KMS-11 (cell line): Measurements from ENCODE around the gene DLX6.

Experiments used
- H2AFZ ChIP-seq: fragments of 200-600 bp; sonication (generic); 2 replicates; pipeline ENCODE4 v1.6.1; 2016; ENCODE audit warnings: antibody characterized with exemption, mixed run types, low read depth
- H3K27ac ChIP-seq: fragments of 200-600 bp; sonication (generic); 2 replicates; pipeline ENCODE4 v1.6.1; 2016; ENCODE audit warnings: mild to moderate bottlenecking, mixed run types
- H3K27me3 ChIP-seq: fragments of 200-600 bp; sonication (generic); 2 replicates; pipeline ENCODE4 v1.6.1; 2017; ENCODE audit warnings: mild to moderate bottlenecking, low read depth, mixed run types, moderate library complexity; ENCODE audit not compliant: insufficient read depth
- H3K36me3 ChIP-seq: fragments of 200-600 bp; sonication (generic); 2 replicates; pipeline ENCODE4 v1.6.1; 2017; ENCODE audit warnings: mild to moderate bottlenecking, mixed run types; ENCODE audit not compliant: insufficient read depth
- H3K4me1 ChIP-seq: fragments of 200-600 bp; sonication (generic); 2 replicates; pipeline ENCODE4 v1.6.1; 2016; ENCODE audit warnings: mild to moderate bottlenecking, low read depth, mixed run types; ENCODE audit not compliant: poor library complexity, severe bottlenecking
- H3K4me2 ChIP-seq: fragments of 200-600 bp; sonication (generic); 2 replicates; pipeline ENCODE4 v1.7.0; 2016; ENCODE audit warnings: mild to moderate bottlenecking, mixed run types
- H3K4me3 ChIP-seq: fragments of 200-600 bp; sonication (generic); IDR thresholded peaks from 2 replicates; pipeline ENCODE4 v1.6.1; 2017; ENCODE audit warnings: low read depth, low read length, mixed read lengths; ENCODE audit not compliant: insufficient read depth
- H3K79me2 ChIP-seq: fragments of 200-600 bp; sonication (generic); 2 replicates; pipeline ENCODE4 v1.6.1; 2016; ENCODE audit warnings: low read depth, mixed run types; ENCODE audit not compliant: insufficient read depth
- H3K9ac ChIP-seq: fragments of 200-600 bp; sonication (generic); 2 replicates; pipeline ENCODE4 v1.6.1; 2016; ENCODE audit warnings: mild to moderate bottlenecking, mixed run types
- H4K20me1 ChIP-seq: fragments of 200-600 bp; sonication (generic); 2 replicates; pipeline ENCODE4 v1.6.1; 2016; ENCODE audit warnings: mild to moderate bottlenecking, mixed run types; ENCODE audit not compliant: insufficient read depth
- TF ChIP-seq, protein P1 (sequence below): fragments of 200-600 bp; sonication (generic); conservative IDR thresholded peaks from 2 replicates; pipeline ENCODE4 v1.6.1; 2017; ENCODE audit warnings: low read depth, mild to moderate bottlenecking, antibody characterized with exemption, low read length, moderate library complexity, mixed read lengths

Gene DLX6

DNA sequence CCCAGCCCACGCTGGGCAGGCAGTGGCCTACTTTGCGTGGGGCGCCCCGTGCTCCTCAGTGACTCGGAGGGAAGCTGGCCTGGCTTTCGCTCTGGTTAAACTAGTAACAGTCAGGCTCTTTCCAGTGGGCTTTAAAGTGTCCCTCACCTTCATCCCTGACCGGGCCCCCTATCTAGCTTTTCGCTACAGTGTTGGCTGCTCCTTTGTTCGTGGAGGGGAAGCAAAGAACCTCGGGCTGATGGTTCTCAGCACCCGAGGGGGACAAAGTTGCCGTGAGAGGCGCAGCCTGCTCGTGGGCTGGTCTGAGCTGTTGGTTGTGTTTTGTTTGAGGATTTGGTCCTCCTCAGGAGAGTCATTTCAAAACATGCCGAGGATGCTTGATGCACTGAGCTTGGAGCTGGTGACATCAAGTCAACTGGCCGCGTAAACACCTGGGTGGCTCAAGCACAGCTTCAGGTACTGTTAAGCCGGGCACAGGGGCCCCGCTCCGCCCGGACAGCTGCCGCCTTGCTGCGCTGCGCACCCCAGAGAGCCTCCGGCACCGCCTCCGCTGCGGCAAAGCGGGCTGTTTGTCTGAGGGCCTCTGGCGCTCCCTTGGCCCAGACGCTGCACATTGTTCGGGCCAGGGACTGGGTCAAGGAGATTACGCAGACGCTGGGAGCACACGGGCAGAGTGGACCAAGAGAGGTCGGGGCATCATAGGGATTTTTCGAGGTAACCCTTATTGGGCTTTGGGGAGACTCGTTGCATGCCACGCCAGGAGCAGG lies 1.6 kb downstream of the DLX6 start:
- peak overlapping the region; percentile 63; the same call in 1 of the 2 replicates for H3K9ac ChIP-seq
- peak overlapping the region; percentile 71 for H3K27ac ChIP-seq
- peak overlapping the region; percentile 81 for H2AFZ ChIP-seq
- H3K4me2 ChIP-seq: peak overlapping the region; percentile 43
- TF ChIP-seq, protein P1, sequence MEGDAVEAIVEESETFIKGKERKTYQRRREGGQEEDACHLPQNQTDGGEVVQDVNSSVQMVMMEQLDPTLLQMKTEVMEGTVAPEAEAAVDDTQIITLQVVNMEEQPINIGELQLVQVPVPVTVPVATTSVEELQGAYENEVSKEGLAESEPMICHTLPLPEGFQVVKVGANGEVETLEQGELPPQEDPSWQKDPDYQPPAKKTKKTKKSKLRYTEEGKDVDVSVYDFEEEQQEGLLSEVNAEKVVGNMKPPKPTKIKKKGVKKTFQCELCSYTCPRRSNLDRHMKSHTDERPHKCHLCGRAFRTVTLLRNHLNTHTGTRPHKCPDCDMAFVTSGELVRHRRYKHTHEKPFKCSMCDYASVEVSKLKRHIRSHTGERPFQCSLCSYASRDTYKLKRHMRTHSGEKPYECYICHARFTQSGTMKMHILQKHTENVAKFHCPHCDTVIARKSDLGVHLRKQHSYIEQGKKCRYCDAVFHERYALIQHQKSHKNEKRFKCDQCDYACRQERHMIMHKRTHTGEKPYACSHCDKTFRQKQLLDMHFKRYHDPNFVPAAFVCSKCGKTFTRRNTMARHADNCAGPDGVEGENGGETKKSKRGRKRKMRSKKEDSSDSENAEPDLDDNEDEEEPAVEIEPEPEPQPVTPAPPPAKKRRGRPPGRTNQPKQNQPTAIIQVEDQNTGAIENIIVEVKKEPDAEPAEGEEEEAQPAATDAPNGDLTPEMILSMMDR: no peak
- H3K4me3 ChIP-seq: no peak overlapping the region
- no peaks in the 10 kb centered on the region for H4K20me1 ChIP-seq
- no peaks in the 10 kb centered on the region for H3K27me3 ChIP-seq
- peaks cover 5% of the 10 kb centered on the region for H3K4me1 ChIP-seq
- no peaks in the 10 kb centered on the region for H3K36me3 ChIP-seq
- H3K79me2 ChIP-seq: no peaks in the 10 kb centered on the region

DNA sequence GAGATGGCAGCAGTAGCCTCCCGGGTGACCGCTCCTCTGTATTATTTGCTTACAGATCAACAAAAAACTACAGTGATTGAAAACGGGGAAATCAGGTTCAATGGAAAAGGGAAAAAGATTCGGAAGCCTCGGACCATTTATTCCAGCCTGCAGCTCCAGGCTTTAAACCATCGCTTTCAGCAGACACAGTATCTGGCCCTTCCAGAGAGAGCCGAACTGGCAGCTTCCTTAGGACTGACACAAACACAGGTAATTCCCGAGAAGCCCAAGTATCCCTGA lies 2.2 kb downstream of the DLX6 start:
- Histone ChIP-seq H3K36me3 (no peaks in the 10 kb centered on the region), H3K27ac (no peak overlapping the region), H3K4me3 (no peak overlapping the region), H3K4me1 (peaks cover 5% of the 10 kb centered on the region), H3K79me2 (no peaks in the 10 kb centered on the region), H3K4me2 (no peak overlapping the region), H4K20me1 (no peaks in the 10 kb centered on the region), H2AFZ (no peak overlapping the region), H3K27me3 (no peaks in the 10 kb centered on the region), H3K9ac (no peak overlapping the region)
- TF ChIP-seq, protein P1: no peak

DNA sequence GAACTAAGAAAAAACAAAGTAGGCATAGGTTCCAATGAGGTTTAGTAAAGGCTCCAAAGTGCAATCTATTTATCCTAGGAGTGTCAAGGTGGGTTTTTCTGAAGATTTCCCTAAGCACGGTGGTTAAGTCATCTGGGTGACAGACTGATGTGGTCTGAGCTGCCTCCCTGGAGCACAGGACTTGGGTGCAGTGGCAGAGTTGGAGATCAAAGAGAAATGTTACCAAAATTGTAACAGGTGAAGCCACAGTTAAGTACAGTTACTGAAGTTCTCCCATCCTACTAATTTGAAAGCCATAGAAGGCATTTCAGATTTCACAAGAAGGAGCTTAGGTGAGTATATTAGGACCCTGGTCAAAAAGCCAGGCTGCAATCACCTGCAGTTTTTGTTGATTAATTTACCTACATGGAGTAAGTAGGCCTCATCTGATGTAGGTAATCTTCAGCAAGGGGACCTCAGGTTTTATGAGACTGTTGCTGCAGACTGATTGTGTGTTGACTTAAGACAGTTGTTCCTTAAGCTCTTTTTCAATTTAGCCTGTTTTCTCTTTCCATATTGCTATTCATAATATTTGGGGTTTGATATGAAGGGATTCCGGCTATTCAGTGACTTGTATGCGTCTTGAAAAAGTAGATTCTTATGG lies 3.0 kb downstream of the DLX6 start:
- H4K20me1 ChIP-seq: no peaks in the 10 kb centered on the region
- H3K4me3 ChIP-seq: no peak overlapping the region

DNA sequence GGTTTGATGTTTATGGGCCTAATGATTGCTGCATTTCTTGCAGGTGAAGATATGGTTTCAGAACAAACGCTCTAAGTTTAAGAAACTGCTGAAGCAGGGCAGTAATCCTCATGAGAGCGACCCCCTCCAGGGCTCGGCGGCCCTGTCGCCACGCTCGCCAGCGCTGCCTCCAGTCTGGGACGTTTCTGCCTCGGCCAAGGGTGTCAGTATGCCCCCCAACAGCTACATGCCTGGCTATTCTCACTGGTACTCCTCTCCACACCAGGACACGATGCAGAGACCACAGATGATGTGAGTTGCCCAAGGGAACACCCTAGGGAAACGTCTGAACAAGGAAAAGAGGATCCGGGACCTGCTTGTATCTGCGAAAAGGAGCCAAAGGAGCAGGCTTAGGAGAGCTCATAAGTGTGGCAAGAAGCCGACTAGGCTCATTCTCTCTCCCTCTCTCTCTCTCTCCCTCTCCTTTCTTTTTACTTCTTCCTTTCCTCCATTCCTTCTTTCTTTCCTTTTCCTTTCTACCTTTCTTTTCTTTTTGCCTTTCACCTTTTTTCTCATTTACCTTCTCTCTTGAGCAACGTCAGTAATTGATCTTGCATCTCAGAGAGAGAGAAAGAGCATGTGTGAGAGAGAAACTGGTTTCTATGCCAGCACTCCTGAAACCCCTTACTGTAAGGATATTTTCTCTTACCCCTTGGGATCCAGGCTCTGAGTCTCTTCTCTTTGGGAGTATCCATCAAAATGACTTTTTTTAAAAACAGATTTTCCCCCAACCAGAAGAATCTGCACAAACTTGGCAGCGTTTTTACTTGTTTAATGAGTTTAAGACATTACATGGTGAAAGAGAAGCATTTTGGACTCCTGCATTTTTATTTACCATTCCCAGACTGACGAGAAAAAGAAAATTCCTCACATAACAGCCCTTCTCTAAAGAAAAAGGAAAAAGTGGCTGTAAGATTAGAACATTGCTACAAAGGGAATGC lies 4.7 kb downstream of the DLX6 start:
- Histone ChIP-seq H3K4me3 (no peak overlapping the region), H3K4me2 (no peak overlapping the region), H3K4me1 (no peaks in the 10 kb centered on the region), H3K36me3 (no peaks in the 10 kb centered on the region), H3K9ac (no peak overlapping the region), H2AFZ (no peak overlapping the region), H3K79me2 (no peaks in the 10 kb centered on the region), H4K20me1 (no peaks in the 10 kb centered on the region), H3K27ac (no peak overlapping the region), H3K27me3 (no peaks in the 10 kb centered on the region)
- TF ChIP-seq, protein P1: no peak

More for the DNA sequence above, 3.0 kb downstream of the DLX6 start:
- H3K4me2 ChIP-seq: no peak overlapping the region
- peaks cover 5% of the 10 kb centered on the region for H3K4me1 ChIP-seq
- H3K36me3 ChIP-seq: no peaks in the 10 kb centered on the region
- TF ChIP-seq, protein P1: no peak
- H3K27ac ChIP-seq: no peak overlapping the region
- no peak overlapping the region for H2AFZ ChIP-seq
- no peaks in the 10 kb centered on the region for H3K79me2 ChIP-seq
- H3K9ac ChIP-seq: no peak overlapping the region
- H3K27me3 ChIP-seq: no peaks in the 10 kb centered on the region
